COLO668 (cell line): ENCODE measurements around the gene ZSCAN26.
"Not testable (repeated sequence)": the region's sequence is repeated elsewhere in the genome, so short reads cannot be mapped to it uniquely, and the experiment has no call there.

Experiments used
- DNase-seq: peaks from one replicate; lab custom pipeline; 2025; ENCODE audit not compliant: unreplicated experiment; lab: John Stamatoyannopoulos, UW

The ZSCAN26 gene

GRCh38 chr6:28254121-28254519, 12.8 kb upstream of the ZSCAN26 start:
- DNase-seq = no peak

- no peak for DNase-seq
Observed at GRCh38 chr6:28257042-28257441, 9.9 kb upstream of the ZSCAN26 start.

GRCh38 chr6:28258877-28259777, 7.8 kb upstream of the ZSCAN26 start, which contains the start of gene NKAPL:
NKAPL (plus strand) TSS chr6:28259297; CDS start chr6:28259372, 75 bp downstream.
- no peak for DNase-seq

GRCh38 chr6:28263922-28264321, 3.0 kb upstream of the ZSCAN26 start:
- DNase-seq = no peak

- DNase-seq = no peak
Observed at GRCh38 chr6:28264834-28265401, 2.0 kb upstream of the ZSCAN26 start.

GRCh38 chr6:28266563-28266961, 381 bp upstream of the ZSCAN26 start:
- DNase-seq = no peak

GRCh38 chr6:28267695-28268059, 734 bp downstream of the ZSCAN26 start:
- DNase-seq = no peak

- DNase-seq = no peak
Observed at GRCh38 chr6:28269492-28269891, 2.5 kb downstream of the ZSCAN26 start.

GRCh38 chr6:28274888-28275287, 7.9 kb downstream of the ZSCAN26 start:
- DNase-seq = no peak

- no peak for DNase-seq
Observed at GRCh38 chr6:28277746-28278145, 10.8 kb downstream of the ZSCAN26 start.

- no peak for DNase-seq
Observed at GRCh38 chr6:28280595-28281287, 13.8 kb downstream of the ZSCAN26 start.

- DNase-seq = peak; percentile 81
Observed at GRCh38 chr6:28281288-28282064, 14.5 kb downstream of the ZSCAN26 start, which contains the start of gene PGBD1. PGBD1 (plus strand) TSS chr6:28281572; CDS start chr6:28283814, 2,242 bp downstream.

- no peak for DNase-seq
Observed at GRCh38 chr6:28282926-28283325, 16.0 kb downstream of the ZSCAN26 start.

GRCh38 chr6:28291573-28291972, 24.6 kb downstream of the ZSCAN26 start:
- DNase-seq = no peak

- no peak for DNase-seq
Observed at GRCh38 chr6:28295326-28295725, 28.4 kb downstream of the ZSCAN26 start.

- no peak for DNase-seq
Observed at GRCh38 chr6:28296520-28297060, 29.6 kb downstream of the ZSCAN26 start.

- no peak for DNase-seq
Observed at GRCh38 chr6:28303570-28303969, 36.6 kb downstream of the ZSCAN26 start.

GRCh38 chr6:28306363-28306762, 39.4 kb downstream of the ZSCAN26 start:
- DNase-seq = not testable (repeated sequence)

GRCh38 chr6:28311139-28311823, 44.3 kb downstream of the ZSCAN26 start:
- DNase-seq = no peak

- no peak for DNase-seq
Observed at GRCh38 chr6:28312939-28313338, 46.0 kb downstream of the ZSCAN26 start.
